Breast epithelium (tissue), 3 donors: Measurements from ENCODE around the gene MAD1L1.

Experiments used
- POLR2A ChIP-seq: fragments of 450-650 bp; IDR thresholded peaks from one replicate; pipeline ENCODE4 v1.6.1; 2016; ENCODE audit warnings: antibody characterized with exemption, mild to moderate bottlenecking, moderate library complexity
- TF ChIP-seq, protein P1 (sequence below), 3 donors: fragments of 450-650 bp; IDR thresholded peaks; one replicate each; pipeline ENCODE4 v1.5.1; 2016 to 2017; ENCODE audit warnings: antibody characterized with exemption in 3 of 3, mild to moderate bottlenecking in 3 of 3, moderate library complexity in 3 of 3

DNA sequence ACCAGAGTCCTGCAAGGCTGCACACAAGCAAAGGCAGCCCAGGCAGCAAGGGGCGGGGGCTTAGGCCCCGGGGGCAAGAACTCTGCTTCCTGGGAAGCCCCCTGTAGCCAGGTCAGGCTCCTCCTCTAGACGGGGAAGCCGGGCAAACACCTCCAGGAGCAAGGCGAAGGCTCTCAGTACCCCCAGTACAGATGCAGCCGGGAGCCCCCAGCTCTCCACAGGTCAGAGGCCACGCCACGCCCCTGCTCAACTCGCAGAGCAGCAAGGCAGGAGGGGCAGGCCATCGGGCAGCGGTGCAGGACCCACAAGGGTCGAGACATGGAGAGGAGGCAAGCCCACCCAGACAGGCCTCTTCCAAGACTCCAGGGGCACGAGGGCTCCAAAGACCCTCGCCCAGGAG, 108.8 kb downstream of the MAD1L1 start:
- TF ChIP-seq, protein P1, sequence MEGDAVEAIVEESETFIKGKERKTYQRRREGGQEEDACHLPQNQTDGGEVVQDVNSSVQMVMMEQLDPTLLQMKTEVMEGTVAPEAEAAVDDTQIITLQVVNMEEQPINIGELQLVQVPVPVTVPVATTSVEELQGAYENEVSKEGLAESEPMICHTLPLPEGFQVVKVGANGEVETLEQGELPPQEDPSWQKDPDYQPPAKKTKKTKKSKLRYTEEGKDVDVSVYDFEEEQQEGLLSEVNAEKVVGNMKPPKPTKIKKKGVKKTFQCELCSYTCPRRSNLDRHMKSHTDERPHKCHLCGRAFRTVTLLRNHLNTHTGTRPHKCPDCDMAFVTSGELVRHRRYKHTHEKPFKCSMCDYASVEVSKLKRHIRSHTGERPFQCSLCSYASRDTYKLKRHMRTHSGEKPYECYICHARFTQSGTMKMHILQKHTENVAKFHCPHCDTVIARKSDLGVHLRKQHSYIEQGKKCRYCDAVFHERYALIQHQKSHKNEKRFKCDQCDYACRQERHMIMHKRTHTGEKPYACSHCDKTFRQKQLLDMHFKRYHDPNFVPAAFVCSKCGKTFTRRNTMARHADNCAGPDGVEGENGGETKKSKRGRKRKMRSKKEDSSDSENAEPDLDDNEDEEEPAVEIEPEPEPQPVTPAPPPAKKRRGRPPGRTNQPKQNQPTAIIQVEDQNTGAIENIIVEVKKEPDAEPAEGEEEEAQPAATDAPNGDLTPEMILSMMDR (IDR thresholded peaks at IDR 0.05) = no peak
- TF ChIP-seq POLR2A = no peak
